ENCODE data around the gene SPSB1.

The SPSB1 gene

GRCh38 chr1:9257851-9258250 lies 34.8 kb upstream of the SPSB1 start:
- no peak for TF ChIP-seq POLR2AphosphoS5 (IDR thresholded peaks at IDR 0.05; ENCODE audit: low read depth, low read length)
- TF ChIP-seq SPI1 (IDR thresholded peaks at IDR 0.05; ENCODE audit: low read depth, low read length), result no peak
- no peak for TF ChIP-seq POU2F2 (IDR thresholded peaks at IDR 0.05; ENCODE audit: low read depth, low read length)
- TF ChIP-seq TAF1 (IDR thresholded peaks at IDR 0.05; ENCODE audit: low read depth, low read length), result no peak
- no peak for TF ChIP-seq PAX5 (IDR thresholded peaks at IDR 0.05; ENCODE audit: insufficient read depth, low read length, severe bottlenecking)
- no peak for TF ChIP-seq POLR2A (IDR thresholded peaks at IDR 0.05; ENCODE audit: low read depth, low read length)
- DNase-seq (ENCODE audit: insufficient read length, low spot score) (no peak), FAIRE-seq (no peak)

- FAIRE-seq (peak; percentile 90), DNase-seq (ENCODE audit: insufficient read length, low spot score) (no peak)
- no peak for TF ChIP-seq POU2F2 (IDR thresholded peaks at IDR 0.05; ENCODE audit: low read depth, low read length)
- no peak for TF ChIP-seq POLR2A (IDR thresholded peaks at IDR 0.05; ENCODE audit: low read depth, low read length)
These were observed 34.1 kb upstream of the SPSB1 start for GRCh38 chr1:9258629-9259028.

- TF ChIP-seq POLR2A (IDR thresholded peaks at IDR 0.05; ENCODE audit: low read depth, low read length), result no peak
- DNase-seq (ENCODE audit: insufficient read length, low spot score), result no peak
- FAIRE-seq, result no peak
These were observed 32.5 kb upstream of the SPSB1 start for GRCh38 chr1:9260059-9260766.

GRCh38 chr1:9261496-9261895 lies 31.2 kb upstream of the SPSB1 start:
- TF ChIP-seq POLR2AphosphoS5 (IDR thresholded peaks at IDR 0.05; ENCODE audit: low read depth, low read length) (no peak), SPI1 (IDR thresholded peaks at IDR 0.05; ENCODE audit: low read depth, low read length) (no peak), PAX5 (IDR thresholded peaks at IDR 0.05; ENCODE audit: insufficient read depth, low read length, severe bottlenecking) (no peak), POLR2A (IDR thresholded peaks at IDR 0.05; ENCODE audit: low read depth, low read length) (no peak), POU2F2 (IDR thresholded peaks at IDR 0.05; ENCODE audit: low read depth, low read length) (no peak), TAF1 (IDR thresholded peaks at IDR 0.05; ENCODE audit: low read depth, low read length) (no peak)
- FAIRE-seq, result no peak

GRCh38 chr1:9262096-9262986 lies 30.4 kb upstream of the SPSB1 start:
- FAIRE-seq, result no peak
- DNase-seq (ENCODE audit: insufficient read length, low spot score), result no peak
- TF ChIP-seq PAX5 (IDR thresholded peaks at IDR 0.05; ENCODE audit: insufficient read depth, low read length, severe bottlenecking), result no peak
- TF ChIP-seq POU2F2 (IDR thresholded peaks at IDR 0.05; ENCODE audit: low read depth, low read length), result no peak

More at GRCh38 chr1:9261496-9261895, 31.2 kb upstream of the SPSB1 start:
- no peak for DNase-seq (ENCODE audit: insufficient read length, low spot score)

GRCh38 chr1:9263276-9263855 lies 29.3 kb upstream of the SPSB1 start:
- no peak for TF ChIP-seq POLR2AphosphoS5 (IDR thresholded peaks at IDR 0.05; ENCODE audit: low read depth, low read length)
- no peak for TF ChIP-seq TAF1 (IDR thresholded peaks at IDR 0.05; ENCODE audit: low read depth, low read length)

GRCh38 chr1:9263984-9264872 lies 28.5 kb upstream of the SPSB1 start:
- TF ChIP-seq PAX5 (IDR thresholded peaks at IDR 0.05; ENCODE audit: insufficient read depth, low read length, severe bottlenecking), result no peak
- no peak for TF ChIP-seq POLR2A (IDR thresholded peaks at IDR 0.05; ENCODE audit: low read depth, low read length)
- no peak for TF ChIP-seq POU2F2 (IDR thresholded peaks at IDR 0.05; ENCODE audit: low read depth, low read length)
- no peak for TF ChIP-seq SPI1 (IDR thresholded peaks at IDR 0.05; ENCODE audit: low read depth, low read length)

More at GRCh38 chr1:9263276-9263855, 29.3 kb upstream of the SPSB1 start:
- FAIRE-seq, result no peak
- DNase-seq (ENCODE audit: insufficient read length, low spot score), result no peak

GRCh38 chr1:9265037-9265436 lies 27.7 kb upstream of the SPSB1 start:
- FAIRE-seq (no peak), DNase-seq (ENCODE audit: insufficient read length, low spot score) (no peak)
- TF ChIP-seq TAF1 (IDR thresholded peaks at IDR 0.05; ENCODE audit: low read depth, low read length) (no peak), POLR2A (IDR thresholded peaks at IDR 0.05; ENCODE audit: low read depth, low read length) (no peak), POU2F2 (IDR thresholded peaks at IDR 0.05; ENCODE audit: low read depth, low read length) (no peak), PAX5 (IDR thresholded peaks at IDR 0.05; ENCODE audit: insufficient read depth, low read length, severe bottlenecking) (no peak), POLR2AphosphoS5 (IDR thresholded peaks at IDR 0.05; ENCODE audit: low read depth, low read length) (no peak), SPI1 (IDR thresholded peaks at IDR 0.05; ENCODE audit: low read depth, low read length) (no peak)

More at GRCh38 chr1:9263984-9264872, 28.5 kb upstream of the SPSB1 start:
- FAIRE-seq, result no peak
- no peak for DNase-seq (ENCODE audit: insufficient read length, low spot score)

- DNase-seq (ENCODE audit: insufficient read length, low spot score) (no peak), FAIRE-seq (no peak)
- TF ChIP-seq POLR2A (IDR thresholded peaks at IDR 0.05; ENCODE audit: low read depth, low read length), result no peak
- TF ChIP-seq POU2F2 (IDR thresholded peaks at IDR 0.05; ENCODE audit: low read depth, low read length), result no peak
- no peak for TF ChIP-seq PAX5 (IDR thresholded peaks at IDR 0.05; ENCODE audit: insufficient read depth, low read length, severe bottlenecking)
- no peak for TF ChIP-seq SPI1 (IDR thresholded peaks at IDR 0.05; ENCODE audit: low read depth, low read length)
- TF ChIP-seq POLR2AphosphoS5 (IDR thresholded peaks at IDR 0.05; ENCODE audit: low read depth, low read length), result no peak
- TF ChIP-seq TAF1 (IDR thresholded peaks at IDR 0.05; ENCODE audit: low read depth, low read length), result no peak
These were observed 26.7 kb upstream of the SPSB1 start for GRCh38 chr1:9265968-9266367.

Measured in GM12891 (cell line).